ENCODE data around the gene RASAL2. TPM values are rescaled to one million over a fixed set of nuclear protein-coding genes. Genes with fewer than 3 reads are reported as not detected.

The RASAL2 gene
- total and polyA plus RNA-seq, 2 of the 13 experiments (the other 11 are each of a cell fraction or from before 2014, with no cell fraction given), result 5.4 to 5.9 TPM

DNA sequence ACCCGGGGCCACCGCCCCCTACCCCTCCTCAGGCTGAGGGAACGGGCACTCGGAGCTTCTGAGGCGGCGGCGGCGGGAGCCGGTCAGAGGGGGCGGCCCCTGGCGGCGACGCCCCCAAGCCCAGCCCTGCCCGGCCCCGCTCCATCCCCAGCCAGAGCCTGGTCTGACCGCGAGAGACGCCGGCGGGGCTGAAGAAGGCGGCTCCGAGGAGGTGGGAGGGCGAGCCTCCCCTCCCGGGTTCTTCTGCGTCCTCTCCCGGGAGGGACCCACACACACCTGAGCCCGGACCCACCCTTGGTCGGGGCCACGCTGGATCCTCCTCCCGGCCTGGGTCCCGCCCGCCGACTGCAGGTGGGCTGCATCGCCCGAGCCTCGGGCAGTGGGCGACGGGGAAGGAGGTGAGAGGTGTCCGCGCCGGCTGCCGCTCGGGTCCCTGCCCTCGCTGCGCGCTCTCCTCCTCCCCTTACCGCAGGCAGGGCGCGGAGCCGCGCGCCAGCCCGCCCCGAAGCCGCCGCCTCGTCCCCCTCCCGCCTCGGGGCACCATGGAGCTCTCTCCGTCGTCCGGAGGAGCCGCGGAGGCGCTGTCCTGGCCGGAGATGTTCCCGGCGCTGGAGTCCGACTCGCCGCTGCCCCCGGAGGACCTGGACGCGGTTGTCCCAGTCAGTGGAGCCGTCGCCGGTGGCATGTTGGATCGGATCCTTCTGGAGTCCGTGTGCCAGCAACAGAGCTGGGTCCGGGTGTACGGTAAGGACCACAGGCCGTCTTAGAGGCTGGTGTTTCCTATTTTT lies at the start of gene RASAL2 (continued):
- TF ChIP-seq, protein P1, sequence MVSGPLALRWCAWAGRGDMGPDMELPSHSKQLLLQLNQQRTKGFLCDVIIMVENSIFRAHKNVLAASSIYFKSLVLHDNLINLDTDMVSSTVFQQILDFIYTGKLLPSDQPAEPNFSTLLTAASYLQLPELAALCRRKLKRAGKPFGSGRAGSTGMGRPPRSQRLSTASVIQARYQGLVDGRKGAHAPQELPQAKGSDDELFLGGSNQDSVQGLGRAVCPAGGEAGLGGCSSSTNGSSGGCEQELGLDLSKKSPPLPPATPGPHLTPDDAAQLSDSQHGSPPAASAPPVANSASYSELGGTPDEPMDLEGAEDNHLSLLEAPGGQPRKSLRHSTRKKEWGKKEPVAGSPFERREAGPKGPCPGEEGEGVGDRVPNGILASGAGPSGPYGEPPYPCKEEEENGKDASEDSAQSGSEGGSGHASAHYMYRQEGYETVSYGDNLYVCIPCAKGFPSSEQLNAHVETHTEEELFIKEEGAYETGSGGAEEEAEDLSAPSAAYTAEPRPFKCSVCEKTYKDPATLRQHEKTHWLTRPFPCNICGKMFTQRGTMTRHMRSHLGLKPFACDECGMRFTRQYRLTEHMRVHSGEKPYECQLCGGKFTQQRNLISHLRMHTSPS (CRISPR knock-in tag; IDR thresholded peaks at IDR 0.05; ENCODE audit: low read depth), result no peak
- TF ChIP-seq, protein P2, sequence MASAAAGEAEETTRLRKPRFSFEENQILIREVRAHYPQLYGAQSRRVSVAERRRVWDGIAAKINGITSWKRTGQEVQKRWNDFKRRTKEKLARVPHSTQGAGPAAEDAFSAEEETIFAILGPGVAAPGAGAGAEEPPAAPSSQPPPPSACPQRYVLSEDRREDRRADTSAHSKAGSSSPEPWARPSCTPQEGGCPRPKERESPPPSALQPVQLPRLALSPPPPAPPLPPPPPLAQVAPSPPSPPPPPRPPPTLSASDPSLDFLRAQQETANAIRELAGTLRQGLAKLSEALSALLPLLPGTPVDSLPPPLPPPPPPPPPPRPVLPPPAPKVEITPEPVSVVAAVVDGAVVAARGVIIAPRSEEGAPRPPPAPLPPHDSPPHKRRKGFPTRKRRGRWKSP (CRISPR knock-in tag; IDR thresholded peaks at IDR 0.05), result peak; percentile 42
- TF ChIP-seq, protein P3, sequence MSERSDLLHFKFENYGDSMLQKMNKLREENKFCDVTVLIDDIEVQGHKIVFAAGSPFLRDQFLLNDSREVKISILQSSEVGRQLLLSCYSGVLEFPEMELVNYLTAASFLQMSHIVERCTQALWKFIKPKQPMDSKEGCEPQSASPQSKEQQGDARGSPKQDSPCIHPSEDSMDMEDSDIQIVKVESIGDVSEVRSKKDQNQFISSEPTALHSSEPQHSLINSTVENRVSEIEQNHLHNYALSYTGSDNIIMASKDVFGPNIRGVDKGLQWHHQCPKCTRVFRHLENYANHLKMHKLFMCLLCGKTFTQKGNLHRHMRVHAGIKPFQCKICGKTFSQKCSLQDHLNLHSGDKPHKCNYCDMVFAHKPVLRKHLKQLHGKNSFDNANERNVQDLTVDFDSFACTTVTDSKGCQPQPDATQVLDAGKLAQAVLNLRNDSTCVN (CRISPR knock-in tag; IDR thresholded peaks at IDR 0.05; ENCODE audit: borderline replicate concordance), result 0 out of 2 replicates have a peak, but pooled peaks have one; percentile 39
- TF ChIP-seq IRX3 (CRISPR knock-in tag; IDR thresholded peaks at IDR 0.05; ENCODE audit: borderline replicate concordance, low read depth) (0 out of 2 replicates have a peak, but pooled peaks have one; percentile 9), GABPB1 (CRISPR knock-in tag; IDR thresholded peaks at IDR 0.05) (peak; percentile 61; the same call in 1 of the 2 replicates), BCL6 (CRISPR knock-in tag; IDR thresholded peaks at IDR 0.05) (0 out of 2 replicates have a peak, but pooled peaks have one; percentile 8), KDM2A (CRISPR knock-in tag; IDR thresholded peaks at IDR 0.05; ENCODE audit: borderline replicate concordance, low read depth) (no peak; the same call in 1 of the 2 replicates), ZNF776 (CRISPR knock-in tag; IDR thresholded peaks at IDR 0.05) (no peak), AGO2 (optimal IDR thresholded peaks at IDR 0.05; ENCODE audit: low read depth, low read length) (peak; percentile 59), ATF7-NPFF (CRISPR knock-in tag; IDR thresholded peaks at IDR 0.05; ENCODE audit: low read depth) (peak; percentile 84)
- TF ChIP-seq, protein P4, sequence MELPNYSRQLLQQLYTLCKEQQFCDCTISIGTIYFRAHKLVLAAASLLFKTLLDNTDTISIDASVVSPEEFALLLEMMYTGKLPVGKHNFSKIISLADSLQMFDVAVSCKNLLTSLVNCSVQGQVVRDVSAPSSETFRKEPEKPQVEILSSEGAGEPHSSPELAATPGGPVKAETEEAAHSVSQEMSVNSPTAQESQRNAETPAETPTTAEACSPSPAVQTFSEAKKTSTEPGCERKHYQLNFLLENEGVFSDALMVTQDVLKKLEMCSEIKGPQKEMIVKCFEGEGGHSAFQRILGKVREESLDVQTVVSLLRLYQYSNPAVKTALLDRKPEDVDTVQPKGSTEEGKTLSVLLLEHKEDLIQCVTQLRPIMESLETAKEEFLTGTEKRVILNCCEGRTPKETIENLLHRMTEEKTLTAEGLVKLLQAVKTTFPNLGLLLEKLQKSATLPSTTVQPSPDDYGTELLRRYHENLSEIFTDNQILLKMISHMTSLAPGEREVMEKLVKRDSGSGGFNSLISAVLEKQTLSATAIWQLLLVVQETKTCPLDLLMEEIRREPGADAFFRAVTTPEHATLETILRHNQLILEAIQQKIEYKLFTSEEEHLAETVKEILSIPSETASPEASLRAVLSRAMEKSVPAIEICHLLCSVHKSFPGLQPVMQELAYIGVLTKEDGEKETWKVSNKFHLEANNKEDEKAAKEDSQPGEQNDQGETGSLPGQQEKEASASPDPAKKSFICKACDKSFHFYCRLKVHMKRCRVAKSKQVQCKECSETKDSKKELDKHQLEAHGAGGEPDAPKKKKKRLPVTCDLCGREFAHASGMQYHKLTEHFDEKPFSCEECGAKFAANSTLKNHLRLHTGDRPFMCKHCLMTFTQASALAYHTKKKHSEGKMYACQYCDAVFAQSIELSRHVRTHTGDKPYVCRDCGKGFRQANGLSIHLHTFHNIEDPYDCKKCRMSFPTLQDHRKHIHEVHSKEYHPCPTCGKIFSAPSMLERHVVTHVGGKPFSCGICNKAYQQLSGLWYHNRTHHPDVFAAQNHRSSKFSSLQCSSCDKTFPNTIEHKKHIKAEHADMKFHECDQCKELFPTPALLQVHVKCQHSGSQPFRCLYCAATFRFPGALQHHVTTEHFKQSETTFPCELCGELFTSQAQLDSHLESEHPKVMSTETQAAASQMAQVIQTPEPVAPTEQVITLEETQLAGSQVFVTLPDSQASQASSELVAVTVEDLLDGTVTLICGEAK (IDR thresholded peaks at IDR 0.05), result no peak
- TF ChIP-seq, protein P4 (CRISPR knock-in tag; IDR thresholded peaks at IDR 0.05), result no peak
- TF ChIP-seq, protein P5, sequence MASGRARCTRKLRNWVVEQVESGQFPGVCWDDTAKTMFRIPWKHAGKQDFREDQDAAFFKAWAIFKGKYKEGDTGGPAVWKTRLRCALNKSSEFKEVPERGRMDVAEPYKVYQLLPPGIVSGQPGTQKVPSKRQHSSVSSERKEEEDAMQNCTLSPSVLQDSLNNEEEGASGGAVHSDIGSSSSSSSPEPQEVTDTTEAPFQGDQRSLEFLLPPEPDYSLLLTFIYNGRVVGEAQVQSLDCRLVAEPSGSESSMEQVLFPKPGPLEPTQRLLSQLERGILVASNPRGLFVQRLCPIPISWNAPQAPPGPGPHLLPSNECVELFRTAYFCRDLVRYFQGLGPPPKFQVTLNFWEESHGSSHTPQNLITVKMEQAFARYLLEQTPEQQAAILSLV (CRISPR knock-in tag; IDR thresholded peaks at IDR 0.05; ENCODE audit: borderline replicate concordance), result peak; percentile 40; the same call in 1 of the 2 replicates

Measured in HepG2 (cell line).